ENCODE measurements around the gene RMI2.

DNA sequence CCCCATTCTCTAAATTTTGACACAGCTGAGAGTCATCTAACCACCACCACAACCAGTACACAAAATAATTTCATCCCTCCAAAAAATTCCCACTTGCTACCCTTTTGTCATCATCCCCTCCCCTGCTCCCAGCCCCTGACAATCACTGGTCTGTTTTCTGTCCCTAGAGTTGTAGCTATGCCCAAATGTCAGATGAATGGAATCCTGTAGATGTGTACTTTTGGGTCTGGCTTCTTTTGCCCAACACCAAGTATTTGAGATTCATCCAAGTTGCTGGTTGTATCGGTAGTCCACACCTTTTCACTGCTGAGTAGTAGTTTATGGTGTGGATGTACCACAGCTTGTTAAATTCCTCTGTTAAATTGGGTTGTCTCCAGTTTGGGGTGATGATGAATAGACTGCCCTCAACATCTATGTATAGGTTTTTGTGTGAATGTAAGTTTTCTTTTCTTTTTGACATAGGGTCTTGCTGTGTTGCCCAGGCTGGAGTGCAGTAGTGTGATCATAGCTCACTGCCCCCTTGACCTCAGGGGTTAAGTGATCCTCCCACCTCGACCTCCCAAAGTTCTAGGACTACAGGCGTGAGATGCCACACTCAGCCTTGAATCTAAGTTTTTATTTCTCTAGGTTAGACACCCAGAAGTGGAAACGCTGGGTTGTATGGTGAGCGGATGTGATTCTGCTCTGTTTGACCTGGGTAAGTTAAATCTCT lies 14.6 kb upstream of the RMI2 start:
- no peak for TF ChIP-seq ARNTL (CRISPR knock-in tag; IDR thresholded peaks at IDR 0.05; ENCODE audit: borderline replicate concordance, low read depth)
- no peak for TF ChIP-seq OSR1 (CRISPR knock-in tag; IDR thresholded peaks at IDR 0.05)
- TF ChIP-seq, protein P1, sequence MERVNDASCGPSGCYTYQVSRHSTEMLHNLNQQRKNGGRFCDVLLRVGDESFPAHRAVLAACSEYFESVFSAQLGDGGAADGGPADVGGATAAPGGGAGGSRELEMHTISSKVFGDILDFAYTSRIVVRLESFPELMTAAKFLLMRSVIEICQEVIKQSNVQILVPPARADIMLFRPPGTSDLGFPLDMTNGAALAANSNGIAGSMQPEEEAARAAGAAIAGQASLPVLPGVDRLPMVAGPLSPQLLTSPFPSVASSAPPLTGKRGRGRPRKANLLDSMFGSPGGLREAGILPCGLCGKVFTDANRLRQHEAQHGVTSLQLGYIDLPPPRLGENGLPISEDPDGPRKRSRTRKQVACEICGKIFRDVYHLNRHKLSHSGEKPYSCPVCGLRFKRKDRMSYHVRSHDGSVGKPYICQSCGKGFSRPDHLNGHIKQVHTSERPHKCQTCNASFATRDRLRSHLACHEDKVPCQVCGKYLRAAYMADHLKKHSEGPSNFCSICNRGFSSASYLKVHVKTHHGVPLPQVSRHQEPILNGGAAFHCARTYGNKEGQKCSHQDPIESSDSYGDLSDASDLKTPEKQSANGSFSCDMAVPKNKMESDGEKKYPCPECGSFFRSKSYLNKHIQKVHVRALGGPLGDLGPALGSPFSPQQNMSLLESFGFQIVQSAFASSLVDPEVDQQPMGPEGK (CRISPR knock-in tag; IDR thresholded peaks at IDR 0.05; ENCODE audit: borderline replicate concordance): no peak
- no peak for TF ChIP-seq ZFP30 (CRISPR knock-in tag; IDR thresholded peaks at IDR 0.05)
- TF ChIP-seq ZNF70 (CRISPR knock-in tag; IDR thresholded peaks at IDR 0.05): no peak
- TF ChIP-seq TCF4 (CRISPR knock-in tag; IDR thresholded peaks at IDR 0.05; ENCODE audit: borderline replicate concordance): no peak
- TF ChIP-seq TOX (CRISPR knock-in tag; IDR thresholded peaks at IDR 0.05; ENCODE audit: borderline replicate concordance): no peak
- no peak for TF ChIP-seq BACH2 (CRISPR knock-in tag; IDR thresholded peaks at IDR 0.05; ENCODE audit: borderline replicate concordance)
- TF ChIP-seq, protein P2, sequence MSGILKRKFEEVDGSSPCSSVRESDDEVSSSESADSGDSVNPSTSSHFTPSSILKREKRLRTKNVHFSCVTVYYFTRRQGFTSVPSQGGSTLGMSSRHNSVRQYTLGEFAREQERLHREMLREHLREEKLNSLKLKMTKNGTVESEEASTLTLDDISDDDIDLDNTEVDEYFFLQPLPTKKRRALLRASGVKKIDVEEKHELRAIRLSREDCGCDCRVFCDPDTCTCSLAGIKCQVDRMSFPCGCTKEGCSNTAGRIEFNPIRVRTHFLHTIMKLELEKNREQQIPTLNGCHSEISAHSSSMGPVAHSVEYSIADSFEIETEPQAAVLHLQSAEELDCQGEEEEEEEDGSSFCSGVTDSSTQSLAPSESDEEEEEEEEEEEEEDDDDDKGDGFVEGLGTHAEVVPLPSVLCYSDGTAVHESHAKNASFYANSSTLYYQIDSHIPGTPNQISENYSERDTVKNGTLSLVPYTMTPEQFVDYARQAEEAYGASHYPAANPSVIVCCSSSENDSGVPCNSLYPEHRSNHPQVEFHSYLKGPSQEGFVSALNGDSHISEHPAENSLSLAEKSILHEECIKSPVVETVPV (CRISPR knock-in tag; IDR thresholded peaks at IDR 0.05): no peak
- no peak for TF ChIP-seq GLIS3 (CRISPR knock-in tag; IDR thresholded peaks at IDR 0.05)
- no peak for TF ChIP-seq CSDC2 (CRISPR knock-in tag; IDR thresholded peaks at IDR 0.05)
- no peak for TF ChIP-seq ZNF565 (CRISPR knock-in tag; conservative IDR thresholded peaks at IDR 0.05; ENCODE audit: low read depth)
- no peak for TF ChIP-seq RARB (CRISPR knock-in tag; IDR thresholded peaks at IDR 0.05)
- TF ChIP-seq, protein P3, sequence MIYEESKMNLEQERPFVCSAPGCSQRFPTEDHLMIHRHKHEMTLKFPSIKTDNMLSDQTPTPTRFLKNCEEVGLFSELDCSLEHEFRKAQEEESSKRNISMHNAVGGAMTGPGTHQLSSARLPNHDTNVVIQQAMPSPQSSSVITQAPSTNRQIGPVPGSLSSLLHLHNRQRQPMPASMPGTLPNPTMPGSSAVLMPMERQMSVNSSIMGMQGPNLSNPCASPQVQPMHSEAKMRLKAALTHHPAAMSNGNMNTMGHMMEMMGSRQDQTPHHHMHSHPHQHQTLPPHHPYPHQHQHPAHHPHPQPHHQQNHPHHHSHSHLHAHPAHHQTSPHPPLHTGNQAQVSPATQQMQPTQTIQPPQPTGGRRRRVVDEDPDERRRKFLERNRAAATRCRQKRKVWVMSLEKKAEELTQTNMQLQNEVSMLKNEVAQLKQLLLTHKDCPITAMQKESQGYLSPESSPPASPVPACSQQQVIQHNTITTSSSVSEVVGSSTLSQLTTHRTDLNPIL (CRISPR knock-in tag; IDR thresholded peaks at IDR 0.05; ENCODE audit: low read depth): no peak

Measured in SK-N-SH treated with all-trans-retinoic acid at 6 μM for 48 hours (cell line).